Neuronal stem cell (in vitro differentiated cells): ENCODE results near the gene PRKCE.

Source experiments
- DNase-seq: peaks from one replicate; pipeline ENCODE4 v3.0.0-alpha.2; 2013; ENCODE audit warnings: low spot score
- H2AFZ ChIP-seq: one replicate; pipeline ENCODE4 v1.6.1; 2013; ENCODE audit warnings: mild to moderate bottlenecking, low read length, inconsistent platforms
- H2AK5ac ChIP-seq: 2 replicates; pipeline ENCODE4 v1.6.1; 2013; ENCODE audit warnings: low read depth, mild to moderate bottlenecking, inconsistent platforms, low read length, moderate library complexity, mixed read lengths
- H2BK120ac ChIP-seq: 2 replicates; pipeline ENCODE4 v1.6.1; 2013; ENCODE audit warnings: low read depth, mild to moderate bottlenecking, inconsistent platforms, low read length, moderate library complexity, mixed read lengths
- H2BK12ac ChIP-seq: one replicate; pipeline ENCODE4 v1.6.1; 2013; ENCODE audit warnings: low read length, inconsistent platforms
- H2BK15ac ChIP-seq: 2 replicates; pipeline ENCODE4 v1.6.1; 2013; ENCODE audit warnings: mild to moderate bottlenecking, low read length, inconsistent platforms, mixed read lengths
- H2BK5ac ChIP-seq: one replicate; pipeline ENCODE4 v1.6.1; 2013; ENCODE audit warnings: inconsistent platforms, mild to moderate bottlenecking, low read length, moderate library complexity
- H3K14ac ChIP-seq: one replicate; pipeline ENCODE4 v1.6.1; 2013; ENCODE audit warnings: low read length, inconsistent platforms
- H3K18ac ChIP-seq: 2 replicates; pipeline ENCODE4 v1.6.1; 2013; ENCODE audit warnings: low read length, inconsistent platforms
- H3K23ac ChIP-seq: 2 replicates; pipeline ENCODE4 v1.6.1; 2013; ENCODE audit warnings: low read depth, mild to moderate bottlenecking, mixed read lengths, low read length, inconsistent platforms; ENCODE audit not compliant: poor library complexity
- H3K27ac ChIP-seq: replicated peaks from 3 replicates; pipeline ENCODE4 v1.5.1; 2013; ENCODE audit warnings: low read length, inconsistent platforms
- H3K27me3 ChIP-seq, 3 experiments: 2 replicates each; pipeline ENCODE4 v1.6.1; 2013; ENCODE audit warnings: low read length in 3 of 3, mild to moderate bottlenecking in 2 of 3, inconsistent platforms in 1 of 3, low read depth in 1 of 3, mixed read lengths in 1 of 3, moderate library complexity in 1 of 3; ENCODE audit not compliant: control insufficient read depth in 3 of 3, insufficient read depth in 3 of 3
- H3K36me3 ChIP-seq, 2 donors: replicated peaks in 1 of 2; 2 replicates each; pipeline ENCODE4 v1.6.1; 2013; ENCODE audit warnings: low read length in 2 of 2; ENCODE audit not compliant: control insufficient read depth in 2 of 2, insufficient read depth in 2 of 2
- H3K4ac ChIP-seq: 2 replicates; pipeline ENCODE4 v1.6.1; 2013; ENCODE audit warnings: inconsistent platforms, mild to moderate bottlenecking, low read length, moderate library complexity
- H3K4me1 ChIP-seq, 2 donors: 1 replicate in 1 of 2; 2 replicates in 1 of 2; pipeline ENCODE4 v1.6.1; 2013; ENCODE audit warnings: low read length in 2 of 2, low read depth in 1 of 2; ENCODE audit not compliant: control insufficient read depth in 2 of 2, insufficient read depth in 1 of 2
- H3K4me2 ChIP-seq: one replicate; pipeline ENCODE4 v1.6.1; 2013; ENCODE audit warnings: mild to moderate bottlenecking, low read length, inconsistent platforms; ENCODE audit not compliant: insufficient read depth, poor library complexity, severe bottlenecking
- H3K4me3 ChIP-seq, 2 donors: 2 replicates each; pipeline ENCODE4 v1.5.1; 2013; ENCODE audit warnings: low read length in 2 of 2, mild to moderate bottlenecking in 2 of 2, inconsistent platforms in 1 of 2, moderate library complexity in 1 of 2
- H3K79me1 ChIP-seq: one replicate; pipeline ENCODE4 v1.6.1; 2013; ENCODE audit warnings: low read depth, mild to moderate bottlenecking, inconsistent platforms, low read length, moderate library complexity
- H3K9ac ChIP-seq: one replicate; pipeline ENCODE4 v1.6.1; 2013; ENCODE audit warnings: mild to moderate bottlenecking, low read depth, low read length, inconsistent platforms; ENCODE audit not compliant: poor library complexity
- H3K9me3 ChIP-seq, 2 donors: replicated peaks in 1 of 2; 2 replicates each; pipeline versions ENCODE3 to v1.6.1; 2013; ENCODE audit warnings: low read length in 2 of 2, mild to moderate bottlenecking in 2 of 2, inconsistent platforms in 1 of 2, low read depth in 1 of 2, mixed read lengths in 1 of 2, moderate library complexity in 1 of 2; ENCODE audit not compliant: control insufficient read depth in 2 of 2, insufficient read depth in 1 of 2
- H4K8ac ChIP-seq: one replicate; pipeline ENCODE4 v1.6.1; 2013; ENCODE audit warnings: low read depth, mild to moderate bottlenecking, inconsistent platforms, low read length, moderate library complexity
- H4K91ac ChIP-seq: one replicate; pipeline ENCODE4 v1.6.1; 2013; ENCODE audit warnings: low read length, low read depth, mild to moderate bottlenecking, inconsistent platforms; ENCODE audit not compliant: poor library complexity
- WGBS, 2 donors: extraction: QIAGEN DNeasy Blood & Tissue Kit; methylation state at CpG; one replicate each; pipeline ENCODE4 v1.1.7; 2013; ENCODE audit warnings: missing lambda C conversion rate in 2 of 2, mixed read lengths in 1 of 2; ENCODE audit not compliant: insufficient read length in 2 of 2, insufficient replicate concordance in 1 of 2; ENCODE audit errors: extremely low coverage in 2 of 2; 5-methylcytosine and 5-hydroxymethylcytosine counted together

Gene PRKCE

DNA sequence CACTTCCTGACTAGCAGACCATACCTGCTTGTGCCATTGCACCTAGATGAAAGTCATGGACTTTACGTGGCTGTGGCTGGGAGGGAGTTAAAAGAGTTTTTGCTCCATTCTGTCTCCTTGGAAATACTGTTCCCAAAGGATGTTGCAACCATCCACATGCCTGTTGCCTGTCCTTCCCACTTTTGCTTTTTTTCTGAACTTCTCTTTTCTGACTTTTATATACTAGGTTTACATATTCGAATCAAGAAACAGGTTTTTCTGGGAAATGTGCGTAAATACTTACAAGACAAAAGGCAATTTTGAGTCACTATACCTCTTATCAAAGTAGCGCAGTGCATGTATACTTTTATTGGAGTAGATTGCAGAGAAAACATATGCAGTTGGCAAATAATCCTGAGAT, 244.8 kb downstream of the PRKCE start:
- H3K14ac ChIP-seq = no peak overlapping the region
- H3K27me3 ChIP-seq = no peaks in the 10 kb centered on the region
- H3K18ac ChIP-seq = no peak overlapping the region
- H3K27ac ChIP-seq = no peak overlapping the region
- no peak overlapping the region for H4K91ac ChIP-seq
- H2BK5ac ChIP-seq = no peak overlapping the region
- H3K9ac ChIP-seq = no peak overlapping the region
- peaks cover 0 to 3% of the 10 kb centered on the region in 2 donors for H3K4me1 ChIP-seq
- no peak overlapping the region for H2BK15ac ChIP-seq
- no peak overlapping the region for H3K4ac ChIP-seq
- H2AFZ ChIP-seq = no peak overlapping the region
- no peak overlapping the region for H3K4me3 ChIP-seq
- H3K9me3 ChIP-seq = no peaks in the 10 kb centered on the region
- DNase-seq = no peak
- H3K79me1 ChIP-seq = no peaks in the 10 kb centered on the region
- H3K36me3 ChIP-seq = no peaks in the 10 kb centered on the region
- H4K8ac ChIP-seq = no peak overlapping the region
- WGBS, 2 donors = no CpG with 5 or more reads among the region's 4 CpGs
- H2AK5ac ChIP-seq = no peak overlapping the region
- H2BK120ac ChIP-seq = no peak overlapping the region
- no peak overlapping the region for H2BK12ac ChIP-seq
- no peak overlapping the region for H3K4me2 ChIP-seq
- H3K23ac ChIP-seq = no peak overlapping the region

DNA sequence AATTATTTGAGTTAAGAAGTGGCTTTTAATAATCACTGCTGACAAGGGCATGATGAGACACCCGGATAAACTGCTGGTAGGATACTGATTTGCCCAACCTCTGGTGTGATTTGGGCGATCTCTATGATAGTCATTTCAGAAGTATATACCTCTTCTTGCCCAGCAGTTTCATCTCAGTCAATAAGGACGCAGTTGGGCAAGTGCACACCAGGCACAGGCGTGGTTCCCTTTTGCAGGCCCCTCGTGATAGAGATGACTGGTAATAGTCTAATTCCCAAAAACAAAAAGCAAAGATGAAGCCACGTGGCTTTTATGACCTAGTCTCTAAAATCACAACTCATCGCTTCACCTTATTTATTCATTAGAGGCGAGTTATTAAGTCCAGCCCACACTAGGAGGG, 246.4 kb downstream of the PRKCE start:
- Histone ChIP-seq H3K36me3 (no peaks in the 10 kb centered on the region), H4K8ac (no peak overlapping the region), H4K91ac (no peak overlapping the region), H3K4ac (no peak overlapping the region), H3K9ac (no peak overlapping the region), H2AK5ac (no peak overlapping the region), H3K27me3 (no peaks in the 10 kb centered on the region), H3K79me1 (no peaks in the 10 kb centered on the region), H2AFZ (no peak overlapping the region), H3K9me3 (no peaks in the 10 kb centered on the region), H2BK15ac (no peak overlapping the region), H2BK5ac (no peak overlapping the region), H3K14ac (no peak overlapping the region), H3K4me1 (peaks cover 0 to 3% of the 10 kb centered on the region in 2 donors), H2BK12ac (no peak overlapping the region), H3K27ac (no peak overlapping the region), H3K18ac (no peak overlapping the region), H2BK120ac (no peak overlapping the region), H3K4me3 (no peak overlapping the region), H3K23ac (no peak overlapping the region), H3K4me2 (no peak overlapping the region)
- no CpG with 5 or more reads among the region's 8 CpGs for WGBS, 2 donors
- DNase-seq = no peak

DNA sequence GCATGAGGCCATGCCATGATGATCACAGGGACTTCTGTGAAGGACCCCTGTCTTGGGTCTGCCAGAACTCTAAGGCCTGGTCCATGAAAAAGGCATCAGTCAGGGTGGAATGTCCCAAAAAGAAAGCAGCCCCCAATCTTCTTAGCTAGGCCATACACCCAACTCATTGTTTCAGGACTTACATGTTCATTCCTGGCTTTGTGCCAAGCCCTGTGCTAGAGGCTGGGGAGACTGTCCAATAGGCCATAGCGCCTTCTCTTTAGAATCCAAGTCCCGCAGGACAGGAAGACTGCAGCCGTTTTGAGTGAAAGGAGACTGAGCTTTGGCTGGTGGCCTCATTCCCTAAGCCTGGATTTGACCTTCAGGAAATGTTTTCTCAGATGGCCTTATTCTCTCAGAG, 247.3 kb downstream of the PRKCE start:
- H3K9me3 ChIP-seq = no peaks in the 10 kb centered on the region
- no peak overlapping the region for H3K18ac ChIP-seq
- H3K27ac ChIP-seq = no peak overlapping the region
- H3K9ac ChIP-seq = no peak overlapping the region
- no peak overlapping the region for H2AFZ ChIP-seq
- no peak overlapping the region for H3K14ac ChIP-seq
- no peak overlapping the region for H3K4me3 ChIP-seq
- H4K8ac ChIP-seq = no peak overlapping the region
- no peak overlapping the region for H3K4me2 ChIP-seq
- no peak overlapping the region for H2BK12ac ChIP-seq
- no peak overlapping the region for H4K91ac ChIP-seq
- H3K4me1 ChIP-seq = no peaks in the 10 kb centered on the region
- H3K79me1 ChIP-seq = no peaks in the 10 kb centered on the region
- no CpG with 5 or more reads among the region's 3 CpGs for WGBS, 2 donors
- no peak overlapping the region for H2BK15ac ChIP-seq
- H3K4ac ChIP-seq = no peak overlapping the region
- H2BK120ac ChIP-seq = no peak overlapping the region
- H3K36me3 ChIP-seq = no peaks in the 10 kb centered on the region
- no peak overlapping the region for H2AK5ac ChIP-seq
- H2BK5ac ChIP-seq = no peak overlapping the region
- no peak overlapping the region for H3K23ac ChIP-seq
- H3K27me3 ChIP-seq = no peaks in the 10 kb centered on the region
- no peak for DNase-seq

DNA sequence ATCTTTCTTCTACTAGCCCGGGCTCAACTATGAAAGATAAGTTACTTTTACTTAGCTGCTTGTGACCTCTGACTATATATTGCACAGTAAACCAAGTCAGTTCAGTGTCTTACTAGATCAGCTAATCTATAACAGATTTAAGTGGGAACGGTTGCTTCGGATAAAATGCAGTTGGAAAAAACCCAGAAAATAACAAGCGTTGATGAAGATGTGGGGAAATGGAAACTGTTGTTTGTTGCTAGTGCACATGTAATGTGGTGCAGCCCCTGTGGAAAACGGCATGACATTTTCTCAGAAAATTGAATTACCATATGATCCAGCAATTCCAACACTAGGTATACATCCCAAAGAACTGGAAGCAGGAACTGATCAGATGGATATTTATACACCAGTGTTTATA, 248.5 kb downstream of the PRKCE start:
- no peak overlapping the region for H2BK5ac ChIP-seq

More for the DNA sequence above, 248.5 kb downstream of the PRKCE start:
- no peak overlapping the region for H3K23ac ChIP-seq
- no peaks in the 10 kb centered on the region for H3K36me3 ChIP-seq
- H2BK120ac ChIP-seq = no peak overlapping the region
- no peak overlapping the region for H3K18ac ChIP-seq
- no peak overlapping the region for H3K4ac ChIP-seq
- no peak overlapping the region for H3K14ac ChIP-seq
- H3K27ac ChIP-seq = no peak overlapping the region
- H3K4me3 ChIP-seq = no peak overlapping the region
- no peak overlapping the region for H3K4me2 ChIP-seq
- H3K9ac ChIP-seq = no peak overlapping the region
- WGBS, 2 donors = no CpG with 5 or more reads among the region's 5 CpGs
- no peak overlapping the region for H2BK15ac ChIP-seq
- no peak overlapping the region for H4K91ac ChIP-seq
- H4K8ac ChIP-seq = no peak overlapping the region
- no peaks in the 10 kb centered on the region for H3K79me1 ChIP-seq
- DNase-seq = no peak
- H3K27me3 ChIP-seq = no peaks in the 10 kb centered on the region
- H3K4me1 ChIP-seq = peaks cover 3 to 5% of the 10 kb centered on the region in 2 donors
- no peaks in the 10 kb centered on the region for H3K9me3 ChIP-seq
- H2AFZ ChIP-seq = no peak overlapping the region
- H2AK5ac ChIP-seq = no peak overlapping the region
- no peak overlapping the region for H2BK12ac ChIP-seq
